Measurements from ENCODE around the gene EME2.

DNA sequence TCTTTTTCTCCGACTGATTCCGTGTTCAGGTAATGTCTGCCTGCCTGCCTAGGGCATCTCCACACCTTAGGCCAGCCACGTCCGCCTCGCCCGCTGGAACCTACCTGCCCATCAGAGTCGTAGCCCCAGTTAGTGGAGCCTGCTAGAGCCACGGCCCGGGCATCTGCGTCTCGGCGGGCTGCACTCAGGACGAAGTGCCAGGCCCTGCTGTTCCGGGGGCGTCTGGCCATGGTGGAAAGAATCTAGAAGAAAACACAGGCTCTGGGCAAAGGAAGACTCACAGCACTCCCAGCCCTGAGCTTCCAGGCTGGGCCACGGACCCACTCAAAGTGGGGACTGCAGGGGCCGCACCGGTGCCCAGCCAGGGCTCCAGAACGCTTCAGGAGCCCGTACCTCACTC, 8.6 kb downstream of the EME2 start:
- TF ChIP-seq CTCF (IDR thresholded peaks at IDR 0.05) (peak in 1 of 6 experiments; percentile 0), POLR2A (IDR thresholded peaks at IDR 0.05) (no peak)

All from adrenal gland (tissue), 5 donors.